ENCODE data around the gene SMCO3. TPM values are rescaled to one million over a fixed set of nuclear protein-coding genes. Genes with fewer than 3 reads are reported as not detected.

SMCO3 gene
- polyA plus RNA-seq, 1 donor from 2014 or later = 2.7 TPM

GRCh38 chr12:14843425-14843887, 29.5 kb upstream of the SMCO3 start, which contains the start of gene ART4:
ART4 (minus strand) TSS chr12:14843526; CDS start chr12:14843113, 413 bp downstream.
- H3K9me2 ChIP-seq (ENCODE audit: insufficient read depth, low read length) = no peaks in the 10 kb centered on the region
- H3K9ac ChIP-seq (ENCODE audit: low read length) = no peak within 1 kb of the TSS
- no peak within 1 kb of the TSS for H3K27ac ChIP-seq (ENCODE audit: low read length)
- no peaks in the 10 kb centered on the region for H4K20me1 ChIP-seq (ENCODE audit: insufficient read depth)
- H3K4me2 ChIP-seq (ENCODE audit: low read length) = no peak within 1 kb of the TSS
- H3K36me3 ChIP-seq (ENCODE audit: insufficient read depth, low read length) = no peaks in the 10 kb centered on the region
- no peaks in the 10 kb centered on the region for H3K9me3 ChIP-seq (ENCODE audit: low read length)
- H3K4me3 ChIP-seq (ENCODE audit: low read length) = no peak within 1 kb of the TSS
- no peak within 1 kb of the TSS for H2AFZ ChIP-seq (ENCODE audit: low read depth, low read length)
- no peaks in the 10 kb centered on the region for H3F3A ChIP-seq (ENCODE audit: insufficient read depth, low read length, poor library complexity, severe bottlenecking)
- no peaks in the 10 kb centered on the region for H3K27me3 ChIP-seq (ENCODE audit: insufficient read depth, low read depth, low read length)
- TF ChIP-seq EZH2 (IDR thresholded peaks at IDR 0.05; ENCODE audit: borderline replicate concordance, insufficient read depth, low read length, poor library complexity, severe bottlenecking) = no peak
- TF ChIP-seq TAF1 (IDR thresholded peaks at IDR 0.05; ENCODE audit: low read depth) = no peak
- TF ChIP-seq SMC3 (conservative IDR thresholded peaks at IDR 0.05; ENCODE audit: poor library complexity) = no peak
- TF ChIP-seq POLR2AphosphoS5 (IDR thresholded peaks at IDR 0.05) = no peak
- H3K79me2 ChIP-seq (replicated peaks; ENCODE audit: insufficient read depth, low read length) = no peaks in the 10 kb centered on the region

GRCh38 chr12:14842315-14842714, 28.3 kb upstream of the SMCO3 start:
- H3K27me3 ChIP-seq (ENCODE audit: insufficient read depth, low read depth, low read length) = no peaks in the 10 kb centered on the region

More at GRCh38 chr12:14842315-14842714, 28.3 kb upstream of the SMCO3 start:
- H3K36me3 ChIP-seq (ENCODE audit: insufficient read depth, low read length) = no peaks in the 10 kb centered on the region
- H3K79me2 ChIP-seq (replicated peaks; ENCODE audit: insufficient read depth, low read length) = no peaks in the 10 kb centered on the region
- no peak overlapping the region for H3K9ac ChIP-seq (ENCODE audit: low read length)
- no peak overlapping the region for H3K4me2 ChIP-seq (ENCODE audit: low read length)
- H3K9me3 ChIP-seq (ENCODE audit: low read length) = no peaks in the 10 kb centered on the region
- no peaks in the 10 kb centered on the region for H4K20me1 ChIP-seq (ENCODE audit: insufficient read depth)
- H3K9me2 ChIP-seq (ENCODE audit: insufficient read depth, low read length) = no peaks in the 10 kb centered on the region
- H3K27ac ChIP-seq (ENCODE audit: low read length) = no peak overlapping the region
- H2AFZ ChIP-seq (ENCODE audit: low read depth, low read length) = no peak overlapping the region
- TF ChIP-seq REST (IDR thresholded peaks at IDR 0.05; ENCODE audit: borderline replicate concordance) = no peak
- TF ChIP-seq EP300 (conservative IDR thresholded peaks at IDR 0.05; ENCODE audit: poor library complexity, severe bottlenecking) = no peak
- no peak for TF ChIP-seq EZH2 (IDR thresholded peaks at IDR 0.05; ENCODE audit: borderline replicate concordance, insufficient read depth, low read length, poor library complexity, severe bottlenecking)
- TF ChIP-seq POLR2AphosphoS5 (IDR thresholded peaks at IDR 0.05) = no peak
- no peak for TF ChIP-seq TAF1 (IDR thresholded peaks at IDR 0.05; ENCODE audit: low read depth)
- TF ChIP-seq CTCF (IDR thresholded peaks at IDR 0.05; ENCODE audit: poor library complexity, severe bottlenecking) = no peak
- TF ChIP-seq SMC3 (conservative IDR thresholded peaks at IDR 0.05; ENCODE audit: poor library complexity) = no peak
- no peaks in the 10 kb centered on the region for H3F3A ChIP-seq (ENCODE audit: insufficient read depth, low read length, poor library complexity, severe bottlenecking)
- H3K4me3 ChIP-seq (ENCODE audit: low read length) = no peak overlapping the region
